ENCODE measurements around the gene LIPM.

DNA sequence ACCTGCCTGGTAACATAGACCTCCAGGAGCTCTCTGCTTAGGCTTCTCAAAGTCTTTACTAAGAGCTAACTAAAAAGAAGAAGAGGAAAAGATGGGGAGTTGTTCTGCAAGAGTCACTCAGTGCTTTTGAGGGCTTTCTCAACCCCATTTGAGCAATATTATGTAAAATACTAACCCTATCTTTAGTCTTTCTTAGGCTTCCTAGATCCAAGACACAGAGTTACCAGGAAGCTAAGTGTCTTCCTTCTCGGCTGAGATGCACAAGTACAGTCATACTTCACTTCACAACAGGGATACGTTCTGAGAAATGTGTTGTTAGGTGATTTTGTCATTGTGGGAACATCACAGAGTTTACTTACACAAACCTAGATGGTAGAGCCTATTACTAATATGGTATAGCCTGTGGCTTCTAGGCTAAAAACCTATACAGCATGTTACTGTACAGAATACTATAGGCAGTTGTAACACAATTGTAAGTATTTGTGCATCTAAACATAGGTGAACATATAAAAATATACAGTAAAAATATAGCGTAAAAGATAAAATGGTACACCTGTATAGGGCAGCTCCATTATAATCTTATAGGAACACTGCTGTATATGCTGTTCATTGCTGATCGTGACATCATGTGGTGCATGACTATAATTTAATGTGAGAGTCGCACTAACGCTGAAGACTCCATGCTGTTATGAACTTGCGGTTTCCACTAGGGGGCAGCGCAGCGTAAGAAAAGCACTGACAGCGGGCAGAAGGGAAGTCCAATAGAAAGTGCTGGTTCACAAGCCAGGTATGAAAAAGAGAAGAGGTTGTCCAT is 32.8 kb downstream of the LIPM start:
- no peak for TF ChIP-seq POLR2A (IDR thresholded peaks at IDR 0.05; ENCODE audit: low read depth, low read length)
- no peak for TF ChIP-seq POLR2AphosphoS5 (IDR thresholded peaks at IDR 0.05; ENCODE audit: low read depth, low read length)
- TF ChIP-seq TAF1 (IDR thresholded peaks at IDR 0.05; ENCODE audit: low read depth, low read length), result no peak

Measured in GM12891 (cell line).